HG03175 (cell line): ENCODE data around the gene ENPP6.
A peak's percentile ranks its signal among the peaks of the same experiment; 100 is the strongest.

Experiments used
- ATAC-seq: cut with Tn5 transposase; IDR thresholded peaks from one replicate; pipeline ENCODE4 v1.9.1; 2021; ENCODE audit warnings: mild to moderate bottlenecking, moderate library complexity; ENCODE audit not compliant: unreplicated experiment

Gene ENPP6

DNA sequence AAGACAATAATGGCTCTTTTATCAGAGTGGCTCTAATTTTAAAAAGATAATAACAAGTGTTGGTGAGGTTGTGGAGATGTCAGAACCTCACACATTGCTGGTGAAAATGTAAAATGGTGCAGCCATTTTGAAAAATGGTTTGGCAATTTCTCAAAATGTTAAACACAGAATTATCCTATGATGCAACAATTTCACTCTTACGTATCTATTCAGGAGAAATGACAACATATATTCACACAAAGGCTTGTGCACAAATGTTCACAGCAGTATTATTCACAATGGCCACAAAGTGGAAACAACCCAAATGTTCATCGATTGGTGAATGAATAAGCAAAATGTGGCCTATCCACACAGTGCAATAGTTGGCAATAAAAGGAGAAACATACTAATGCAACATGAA is 24.7 kb downstream of the ENPP6 start:
- ATAC-seq, result no peak

DNA sequence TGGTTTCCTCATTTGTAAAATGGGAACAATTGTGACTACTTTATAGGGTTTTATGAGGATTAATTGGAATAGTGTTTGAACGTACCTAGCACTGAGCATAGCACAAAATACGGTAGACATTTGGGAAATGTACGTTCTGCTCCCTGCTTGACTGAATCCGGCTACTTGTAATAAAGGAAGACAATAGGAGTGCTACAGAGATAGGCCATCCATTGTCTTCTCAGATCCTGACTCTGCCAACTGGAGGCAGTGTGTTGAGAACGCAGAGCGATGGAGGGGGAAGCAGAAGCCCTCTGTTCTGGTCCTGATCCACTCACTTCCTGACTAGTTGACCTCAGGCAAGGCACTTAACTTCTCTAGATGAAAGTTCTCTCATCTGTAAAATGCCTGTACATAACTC is 26.4 kb downstream of the ENPP6 start:
- no peak for ATAC-seq

DNA sequence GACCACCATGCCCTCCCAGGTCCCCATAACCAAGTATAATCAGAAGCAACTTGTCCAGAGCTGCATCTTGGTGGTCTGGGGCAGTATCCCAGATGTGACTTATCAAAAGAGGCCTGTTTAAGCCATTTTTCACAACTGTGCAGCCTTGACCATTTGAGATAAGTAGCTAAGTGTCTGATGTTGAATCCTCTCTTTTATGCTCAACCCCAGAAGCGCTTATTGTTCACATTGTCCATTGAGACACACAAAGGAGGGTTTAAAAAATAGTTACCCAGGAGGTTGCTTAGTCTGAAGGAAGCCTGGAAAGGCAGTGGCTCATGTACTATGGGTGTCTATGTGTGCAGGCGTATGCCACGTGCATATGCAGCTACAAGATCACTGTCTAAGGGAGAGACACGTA is 27.0 kb downstream of the ENPP6 start:
- no peak for ATAC-seq

DNA sequence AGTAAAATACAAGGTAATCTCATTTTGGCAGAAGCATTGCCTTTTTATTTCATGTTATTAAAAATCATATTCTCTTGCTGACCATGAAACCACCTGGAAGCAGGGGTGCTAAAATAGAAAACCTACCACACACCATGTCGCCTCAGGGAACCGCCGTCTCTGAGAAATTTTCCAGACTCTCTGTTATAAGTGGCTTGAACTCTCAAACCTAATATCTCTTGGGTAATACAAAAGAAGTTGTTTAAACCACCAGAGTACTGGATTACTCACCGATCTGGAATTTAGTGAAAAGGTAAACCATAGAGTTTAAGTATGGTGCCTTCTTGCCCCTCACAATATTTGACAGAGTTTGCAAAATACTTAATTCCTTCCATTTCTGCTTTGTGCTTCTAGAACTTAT is 27.7 kb downstream of the ENPP6 start:
- ATAC-seq, result no peak

GRCh38 chr4:184188443-184189400 is 29.0 kb downstream of the ENPP6 start:
- ATAC-seq, result no peak

DNA sequence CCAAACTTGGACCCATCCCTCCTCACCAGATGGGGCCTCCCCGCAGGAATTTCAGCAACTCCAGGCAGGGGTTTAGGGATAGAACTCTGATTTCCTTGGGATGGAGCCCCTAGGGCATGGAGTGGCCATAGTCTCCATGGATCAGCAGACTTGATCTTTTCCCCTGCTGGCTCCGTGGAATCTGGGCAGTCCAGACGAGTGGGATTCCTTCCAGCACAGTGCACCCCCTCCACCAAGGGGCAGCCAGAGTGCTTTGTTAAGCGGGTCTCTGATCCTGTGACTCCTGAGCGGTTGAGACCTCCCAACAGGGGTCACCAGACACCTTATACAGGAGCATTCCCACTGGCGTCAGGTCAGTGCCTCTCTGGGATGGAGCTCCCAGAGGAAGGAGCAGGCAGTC is 40.4 kb downstream of the ENPP6 start:
- ATAC-seq, result no peak

DNA sequence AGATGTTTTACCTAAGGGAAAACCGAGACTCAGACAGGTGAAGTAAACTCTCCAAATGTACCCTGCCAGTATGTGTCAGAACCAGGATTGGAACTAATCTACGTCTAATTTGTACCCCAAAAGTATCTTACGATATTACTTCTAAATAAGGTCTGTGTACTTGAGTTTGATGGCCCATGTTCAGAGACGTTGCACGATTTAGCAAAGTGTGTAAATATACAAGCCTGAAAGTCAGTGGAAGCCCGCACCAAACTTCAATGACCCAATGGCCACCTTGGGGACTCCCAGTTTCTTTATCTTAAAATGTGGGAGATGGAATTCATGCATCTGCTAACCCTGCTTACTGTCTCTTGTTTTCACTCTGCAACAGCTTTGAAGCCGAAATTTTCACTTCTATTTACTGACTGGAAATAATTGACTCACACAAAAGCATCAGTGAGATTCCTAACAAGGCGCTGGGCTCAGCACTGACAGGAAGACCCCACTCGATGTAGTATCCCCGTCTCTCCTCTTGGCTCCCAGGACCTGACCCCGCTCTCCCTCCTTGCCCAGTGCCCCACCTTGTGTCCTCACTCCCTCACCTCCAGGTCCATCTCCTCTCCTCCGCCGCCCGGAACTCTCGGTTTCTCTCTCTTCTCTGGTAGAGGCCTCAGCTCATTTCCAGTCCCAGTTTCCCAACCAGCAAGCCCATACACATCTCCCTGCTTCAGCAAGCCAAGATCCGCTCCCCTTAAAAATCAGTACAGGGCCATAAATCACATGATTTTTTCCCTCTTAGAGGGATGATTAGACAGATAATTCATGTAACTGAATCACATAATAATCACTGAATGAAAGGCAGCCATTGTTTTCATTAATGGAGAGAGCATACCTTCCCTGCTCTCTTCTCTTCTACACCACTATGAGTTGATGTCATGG is 42.8 kb downstream of the ENPP6 start:
- no peak for ATAC-seq

- ATAC-seq, result no peak
Observed at GRCh38 chr4:184171011-184171410, 46.7 kb downstream of the ENPP6 start.

- ATAC-seq, result no peak
Observed at GRCh38 chr4:184169225-184169867, 48.3 kb downstream of the ENPP6 start.

- ATAC-seq, result peak; percentile 86
Observed at GRCh38 chr4:184168406-184169019, 49.2 kb downstream of the ENPP6 start.

DNA sequence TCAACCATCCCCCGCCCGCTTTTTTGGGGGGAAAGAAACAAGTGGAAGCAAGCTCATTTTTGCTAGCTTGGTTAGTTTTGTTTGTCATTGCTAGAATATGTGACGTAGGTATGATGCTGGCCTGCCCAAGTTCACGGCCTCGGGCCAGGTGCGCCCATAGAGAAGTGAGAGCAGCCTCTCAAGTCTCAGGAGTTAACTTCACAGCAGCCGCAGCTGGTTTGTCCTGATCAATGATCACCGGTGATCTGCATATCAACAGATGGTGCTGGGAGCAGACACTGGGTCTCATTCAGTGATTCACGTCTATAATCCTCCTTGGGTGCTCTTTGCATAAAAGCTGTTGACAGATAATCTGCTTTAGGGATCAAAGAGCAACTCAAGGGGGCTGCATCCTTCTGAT is 50.1 kb downstream of the ENPP6 start:
- ATAC-seq, result peak; percentile 80

GRCh38 chr4:184166736-184167135 is 50.9 kb downstream of the ENPP6 start:
- ATAC-seq, result no peak

- no peak for ATAC-seq
Observed at GRCh38 chr4:184165291-184165690, 52.4 kb downstream of the ENPP6 start.

GRCh38 chr4:184163813-184164212 is 53.9 kb downstream of the ENPP6 start:
- ATAC-seq, result no peak

DNA sequence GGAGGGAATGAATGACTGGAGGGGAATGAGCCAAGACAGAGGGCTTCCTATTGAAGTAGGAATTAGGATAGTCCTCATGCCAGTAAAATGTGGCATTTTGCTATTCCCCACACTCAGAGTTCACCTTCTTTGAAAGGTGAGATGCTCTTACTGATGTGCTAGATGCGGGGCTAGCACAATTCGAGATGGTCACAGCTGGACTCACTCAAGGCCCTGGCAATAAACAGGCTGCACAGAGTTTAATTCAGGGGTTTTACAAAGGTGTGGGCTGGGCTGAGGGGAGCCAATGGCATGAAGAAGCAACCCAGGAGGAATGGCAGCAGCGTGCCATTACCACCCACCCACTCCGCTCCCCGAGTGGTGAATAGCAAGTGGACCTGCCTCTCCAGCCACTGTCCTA is 55.1 kb downstream of the ENPP6 start:
- no peak for ATAC-seq

DNA sequence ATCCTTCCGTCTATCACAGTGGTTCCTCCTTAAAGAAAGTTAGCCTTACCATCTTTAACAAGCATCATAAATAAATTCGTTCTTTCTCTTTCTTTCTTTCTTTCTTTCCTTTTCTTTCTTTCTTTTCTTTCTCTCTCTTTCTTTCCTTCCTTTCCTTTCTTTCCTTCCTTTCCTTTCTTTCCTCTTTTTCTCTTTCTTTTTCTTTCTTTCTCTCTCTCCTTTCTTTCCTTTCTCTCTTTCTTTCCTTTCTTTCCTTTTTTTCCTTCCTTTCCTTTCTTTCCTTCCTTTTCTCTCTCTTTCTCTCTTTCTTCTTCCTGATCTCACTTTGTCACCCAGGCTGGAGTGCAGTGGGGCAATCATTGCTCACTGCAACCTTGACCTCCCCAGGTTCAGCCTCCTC is 60.4 kb downstream of the ENPP6 start:
- no peak for ATAC-seq

GRCh38 chr4:184156163-184156920 is 61.3 kb downstream of the ENPP6 start:
- ATAC-seq, result no peak

- no peak for ATAC-seq
Observed at GRCh38 chr4:184154199-184154598, 63.5 kb downstream of the ENPP6 start.

GRCh38 chr4:184153781-184154180 is 63.9 kb downstream of the ENPP6 start:
- ATAC-seq, result no peak

DNA sequence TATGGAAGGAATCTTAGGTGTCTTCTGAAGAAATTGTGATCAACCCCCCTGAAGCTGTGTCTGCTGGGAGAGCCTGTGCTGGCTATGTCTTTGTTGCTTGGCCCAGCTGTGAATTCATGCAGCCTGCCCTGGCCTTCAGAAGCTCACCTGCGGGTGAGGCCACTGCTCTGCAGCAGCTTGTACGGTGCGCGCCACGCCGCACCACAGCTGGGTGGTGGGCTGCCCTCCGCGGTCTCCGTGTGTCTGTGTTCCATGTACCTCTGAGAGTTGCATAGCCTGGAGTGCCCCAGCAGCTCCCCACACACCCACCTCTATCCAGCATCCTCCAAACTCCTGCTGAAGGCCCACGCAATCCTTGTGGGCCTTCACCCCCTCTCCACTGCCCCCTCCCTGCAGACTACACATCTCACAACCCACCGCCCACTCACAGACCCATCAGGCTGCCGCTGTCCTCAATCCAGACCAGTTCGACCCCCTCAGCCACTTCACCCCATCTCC is 65.6 kb downstream of the ENPP6 start:
- ATAC-seq, result no peak
